A549 (cell line): ENCODE measurements around the gene ROR2.

Experiments
- CTCF ChIP-seq: fragments of >200 bp; sonication (Bioruptor Twin); formaldehyde crosslinking; IDR thresholded peaks from 3 replicates; pipeline ENCODE4 v1.5.1; 2016
- EP300 ChIP-seq, 2 experiments: fragments of >200 bp; sonication (Bioruptor Twin); formaldehyde crosslinking; IDR thresholded peaks; 2 replicates in 1 of 2; 3 replicates in 1 of 2; pipeline ENCODE4 v1.6.1; 2016 to 2017
- KDM5A ChIP-seq: fragments of 200-600 bp; sonication (generic); IDR thresholded peaks from 2 replicates; pipeline ENCODE4 v1.6.1; 2016; ENCODE audit warnings: antibody characterized with exemption, mild to moderate bottlenecking
- MAFK ChIP-seq: fragments of 450-650 bp; IDR thresholded peaks from 2 replicates; pipeline ENCODE4 v1.6.1; 2014; ENCODE audit not compliant: partially characterized antibody
- NFE2L2 ChIP-seq: fragments of 150-350 bp; conservative IDR thresholded peaks from 2 replicates; pipeline ENCODE4 v1.6.1; 2014; ENCODE audit warnings: low read length
- PHF8 ChIP-seq: fragments of 200-600 bp; sonication (generic); IDR thresholded peaks from 2 replicates; pipeline ENCODE4 v1.6.1; 2016; ENCODE audit warnings: low read depth, mild to moderate bottlenecking, antibody characterized with exemption, moderate library complexity, borderline replicate concordance
- RNF2 ChIP-seq: fragments of 200-600 bp; sonication (generic); IDR thresholded peaks from 2 replicates; pipeline ENCODE4 v1.6.1; 2016; ENCODE audit warnings: low read depth, mild to moderate bottlenecking, antibody characterized with exemption, moderate library complexity, borderline replicate concordance
- SREBF2 ChIP-seq: fragments of 450-650 bp; IDR thresholded peaks from 2 replicates; pipeline ENCODE4 v1.6.1; 2014; ENCODE audit warnings: mild to moderate bottlenecking, moderate library complexity
- ZFP36 ChIP-seq: fragments of 450-650 bp; IDR thresholded peaks from 2 replicates; pipeline ENCODE4 v1.6.1; 2014; ENCODE audit warnings: borderline replicate concordance; ENCODE audit not compliant: partially characterized antibody

GRCh38 chr9:91681461-91682305, 268.3 kb downstream of the ROR2 start:
- TF ChIP-seq SREBF2 (no peak), KDM5A (no peak), RNF2 (no peak), EP300 (IDR thresholded peaks at IDR 0.05) (no peak), CTCF (peak; percentile 87), MAFK (no peak), PHF8 (no peak), ZFP36 (no peak), NFE2L2 (no peak)
